Hematopoietic multipotent progenitor cell treated with erythropoietin and hydrocortisone succinate and interleukin-3 and kit ligand, for 6 days (in vitro differentiated cells): Measurements from ENCODE around the gene NOTCH2.
"Not testable (repeated sequence)": the region's sequence is repeated elsewhere in the genome, so short reads cannot be mapped to it uniquely, and the experiment has no call there.

Source experiments
- DNase-seq: peaks from one replicate; pipeline ENCODE4 v3.0.0-alpha.2; 2015

The NOTCH2 gene

DNA sequence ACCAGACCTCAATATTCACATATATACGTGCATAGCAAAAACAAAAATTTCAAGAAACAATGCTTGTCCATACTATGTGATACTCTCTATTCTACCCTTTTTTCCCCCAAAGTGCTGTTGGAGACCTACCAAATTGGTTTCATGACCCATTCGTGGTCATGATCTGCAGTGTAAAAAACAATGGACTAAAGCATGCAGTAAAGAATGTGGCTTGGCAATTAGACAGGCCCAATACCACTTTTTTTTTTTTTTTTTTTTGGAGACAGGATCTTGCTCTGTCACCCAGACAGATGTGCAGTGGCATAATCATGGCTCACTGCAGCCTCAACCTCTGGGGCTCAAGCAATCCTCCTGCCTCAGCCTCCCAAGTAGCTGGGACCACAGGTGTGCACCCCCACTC, 21.3 kb downstream of the NOTCH2 start:
- DNase-seq: peak; percentile 0

DNA sequence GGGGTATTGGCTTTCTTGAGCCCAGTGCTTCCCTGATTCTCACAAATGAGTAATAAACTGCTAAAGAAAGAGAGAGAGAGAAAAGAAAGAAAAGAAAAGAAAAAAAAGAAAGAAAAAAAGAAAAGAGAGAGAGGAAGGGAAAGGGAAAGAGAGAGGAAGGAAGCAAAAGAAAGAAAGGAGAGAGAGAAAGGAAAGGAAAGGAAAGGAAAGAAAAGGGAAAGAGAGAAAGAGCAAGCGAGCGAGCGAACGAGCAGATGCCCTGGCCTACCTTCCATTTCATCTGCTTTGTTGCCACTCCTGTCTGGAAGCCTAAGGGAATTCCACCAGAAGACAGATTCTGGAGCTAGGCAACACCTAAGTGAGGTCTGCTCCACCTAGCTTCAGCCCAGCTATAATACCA, 27.7 kb downstream of the NOTCH2 start:
- not testable (repeated sequence) for DNase-seq

DNA sequence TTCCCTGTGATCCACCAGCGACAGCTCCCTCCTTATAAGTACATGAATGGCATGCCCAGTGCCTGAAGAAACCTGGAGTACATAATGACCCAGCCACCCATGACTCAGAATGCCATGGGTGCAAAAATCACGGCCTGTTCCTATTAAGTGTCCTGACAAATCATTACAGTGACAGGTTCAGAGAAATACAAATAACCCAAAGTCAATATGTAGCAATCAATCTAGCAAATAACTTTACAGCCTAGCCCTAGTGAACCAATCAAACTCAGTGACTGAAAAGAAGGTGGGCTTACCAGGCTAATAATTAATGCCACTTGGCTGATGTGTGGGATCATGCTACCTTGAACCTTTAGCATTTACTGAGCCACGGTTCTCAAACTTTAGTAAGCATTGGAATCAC, 37.2 kb downstream of the NOTCH2 start:
- DNase-seq: not testable (repeated sequence)

DNA sequence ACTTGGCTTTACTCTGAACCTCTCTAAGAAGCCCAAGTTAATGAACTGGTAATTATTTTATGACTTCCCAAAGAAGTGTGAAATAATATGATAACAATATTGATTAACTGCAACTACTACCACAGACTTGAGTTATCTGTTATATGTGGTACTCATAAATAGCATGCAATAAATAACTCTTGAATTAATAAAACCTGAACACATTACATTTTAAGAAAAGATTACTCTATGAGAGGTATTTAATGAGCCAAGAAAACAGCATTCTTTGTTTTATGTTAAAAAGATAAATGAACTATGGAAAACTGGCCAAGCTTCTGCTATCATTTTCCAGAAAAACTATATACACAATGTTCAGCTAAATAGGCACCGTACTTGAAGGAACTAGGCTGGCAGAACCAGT, 45.7 kb downstream of the NOTCH2 start:
- DNase-seq: not testable (repeated sequence)

DNA sequence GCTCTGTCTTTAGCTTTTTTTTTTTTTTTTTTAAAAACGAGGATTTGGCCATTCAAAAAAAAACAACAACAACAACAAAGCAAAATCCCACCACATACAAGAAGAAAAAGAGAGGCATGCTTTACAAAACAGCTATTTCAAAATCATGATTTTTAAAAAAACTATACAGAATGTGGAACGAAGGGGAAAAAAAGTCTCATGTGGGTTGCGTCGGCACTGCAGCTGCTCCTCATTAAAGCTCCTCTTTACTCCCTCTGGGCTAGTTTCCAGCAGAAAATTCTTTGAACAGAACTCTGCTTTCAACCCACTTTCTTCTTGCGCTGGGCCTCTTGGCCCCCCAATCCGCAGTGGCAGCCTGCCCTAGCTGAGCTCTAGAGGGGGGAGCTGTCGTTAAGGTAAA, 54.5 kb downstream of the NOTCH2 start:
- DNase-seq: not testable (repeated sequence)

DNA sequence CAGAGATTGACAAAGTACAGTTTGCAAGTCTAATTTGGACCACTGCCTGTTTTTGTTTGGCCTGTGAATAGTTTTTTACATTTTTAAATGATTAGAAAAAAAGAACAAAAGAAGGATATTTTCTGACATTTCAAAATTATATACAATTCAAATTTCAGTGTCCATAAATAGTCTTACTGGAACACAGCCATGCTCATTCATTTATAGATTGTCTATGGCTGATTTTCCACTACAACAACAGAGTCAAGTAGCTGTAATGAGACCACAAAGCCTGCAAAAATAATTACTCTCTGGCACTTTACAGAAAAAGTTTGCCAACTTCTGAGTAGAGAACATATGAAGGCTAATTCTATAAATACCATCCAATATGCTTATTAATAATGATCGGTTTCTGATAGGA, 61.1 kb downstream of the NOTCH2 start:
- DNase-seq: not testable (repeated sequence)

DNA sequence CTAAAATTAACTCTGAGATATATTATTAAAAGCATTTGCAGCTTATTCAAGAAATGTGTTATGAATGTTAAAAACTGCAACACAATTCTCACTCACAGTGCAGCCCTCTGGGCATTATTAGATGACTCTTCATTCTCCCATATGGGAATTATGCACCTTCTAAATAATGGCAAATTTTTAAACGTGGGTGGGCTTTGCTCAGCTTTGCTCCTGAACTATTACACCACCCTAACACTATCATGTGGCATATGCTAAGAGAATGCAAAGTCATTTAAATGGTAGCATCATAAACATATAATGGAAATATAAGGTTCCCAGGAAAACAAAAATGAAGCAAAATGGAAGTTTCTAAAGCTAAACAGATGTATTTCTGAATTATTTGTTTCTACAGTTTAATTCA, 61.6 kb downstream of the NOTCH2 start:
- not testable (repeated sequence) for DNase-seq

DNA sequence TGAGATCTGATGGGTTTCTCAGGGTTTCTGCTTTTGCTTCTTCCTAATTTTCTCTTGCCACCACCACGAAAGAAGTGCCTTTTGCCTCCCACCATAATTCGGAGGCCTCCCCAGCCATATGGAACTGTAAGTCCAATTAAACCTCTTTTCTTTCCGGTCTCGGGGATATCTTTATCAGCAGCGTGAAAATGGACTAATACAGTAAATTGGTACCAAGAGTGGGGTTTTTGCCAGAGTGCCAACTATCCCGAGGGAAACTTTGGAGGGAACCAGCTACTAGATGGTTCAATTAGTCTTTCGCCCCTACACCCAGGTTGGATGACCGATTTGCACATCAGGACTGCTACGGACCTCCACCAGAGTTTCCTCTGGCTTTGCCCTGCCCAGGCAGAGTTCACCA, 68.4 kb downstream of the NOTCH2 start:
- DNase-seq: not testable (repeated sequence)

DNA sequence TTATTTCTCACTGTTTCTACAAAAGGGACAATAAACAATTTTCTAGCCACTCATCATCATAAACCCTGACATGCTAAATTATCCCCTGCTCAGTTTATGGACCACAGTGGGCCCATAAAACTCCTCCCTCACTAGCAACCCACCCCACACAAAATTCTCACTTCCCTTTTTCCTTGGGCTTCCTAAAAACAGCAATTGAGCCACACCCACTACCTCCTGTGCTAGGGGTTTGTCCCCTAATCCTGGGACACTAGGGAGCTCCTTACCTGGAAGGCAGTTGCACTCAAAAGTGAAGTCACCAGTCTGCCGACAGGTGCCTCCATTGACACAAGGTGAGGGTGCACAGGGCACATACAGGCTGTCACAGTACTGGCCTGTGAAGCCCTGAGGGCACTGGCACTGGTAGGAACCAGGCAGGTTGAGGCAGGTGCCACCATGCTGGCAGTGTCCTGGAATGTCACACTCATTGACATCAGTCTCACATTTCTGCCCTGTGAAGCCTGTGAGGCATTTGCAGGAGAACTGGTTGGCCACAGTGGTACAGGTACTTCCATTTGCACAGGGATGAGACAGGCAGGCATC, 72.6 kb downstream of the NOTCH2 start:
- not testable (repeated sequence) for DNase-seq

DNA sequence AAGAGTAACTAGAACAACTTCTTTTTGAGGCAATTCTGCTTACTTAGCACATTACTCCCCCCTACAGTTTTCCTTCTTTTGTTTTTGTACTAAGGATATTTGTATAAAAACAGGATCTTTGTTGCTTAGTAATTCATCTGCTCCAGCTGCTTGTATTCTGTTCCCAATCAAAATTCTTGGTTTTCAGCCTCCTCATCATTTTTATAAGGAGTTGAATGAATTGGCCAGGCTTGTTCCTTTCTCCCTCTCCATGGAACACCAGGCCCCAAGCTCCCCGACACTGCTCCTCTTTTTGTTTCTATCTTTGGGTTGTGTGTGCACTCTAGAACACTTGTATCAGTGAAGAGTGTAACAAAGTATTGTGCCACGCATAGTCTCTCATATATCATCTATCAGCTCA, 73.5 kb downstream of the NOTCH2 start:
- not testable (repeated sequence) for DNase-seq

DNA sequence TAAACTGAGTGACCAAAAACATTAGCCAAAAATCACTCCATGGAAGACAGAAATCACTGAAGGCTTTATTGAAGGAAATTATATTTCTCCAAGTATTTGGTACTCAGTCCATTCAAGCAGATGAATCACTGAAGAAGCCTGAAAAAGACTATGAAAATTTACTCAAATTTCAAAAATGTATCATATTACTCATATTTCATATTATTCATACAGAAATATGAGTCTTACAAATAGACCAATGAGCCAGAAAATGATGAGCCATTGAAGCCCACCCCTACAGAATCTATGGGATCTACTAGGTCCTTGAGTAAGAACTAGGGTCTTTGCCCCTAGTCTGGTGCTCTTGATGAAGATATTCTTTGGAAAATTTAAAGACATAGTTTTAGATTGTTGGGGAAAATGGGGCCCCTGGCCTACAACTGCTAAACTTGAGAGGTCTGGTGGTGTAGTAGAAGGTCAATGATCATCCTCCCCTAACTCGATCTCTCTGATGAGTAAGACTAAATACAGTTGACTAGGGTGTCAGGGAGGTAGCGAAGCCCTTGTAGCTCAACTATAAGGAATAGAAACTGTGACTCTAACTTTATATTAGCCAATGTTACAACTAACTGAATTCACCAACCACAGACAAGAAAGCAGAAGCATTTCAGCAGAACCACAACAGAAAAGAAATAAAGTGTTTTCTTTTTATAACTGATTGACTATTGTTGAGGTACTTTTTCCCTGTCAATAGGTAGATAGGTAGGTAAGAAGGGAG, 81.0 kb downstream of the NOTCH2 start:
- peak; percentile 16 for DNase-seq

DNA sequence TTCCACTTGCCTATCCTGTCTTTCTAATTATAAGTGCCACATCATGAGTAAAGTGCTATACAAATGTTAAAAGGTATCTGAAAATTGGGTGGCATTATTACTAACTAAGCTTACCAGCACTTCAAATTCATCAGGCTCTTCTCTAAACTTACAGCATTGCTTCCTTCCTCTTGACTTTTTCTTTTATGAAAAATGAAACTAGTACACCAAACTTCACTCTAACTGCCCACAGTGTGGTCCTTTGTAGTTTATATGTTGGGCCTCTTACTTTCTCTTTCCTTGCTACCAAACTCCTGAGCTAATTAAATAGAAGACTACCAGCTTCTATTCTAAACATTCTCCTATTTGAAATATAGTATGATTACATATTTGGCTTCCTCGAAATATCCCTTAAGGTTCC, 81.8 kb downstream of the NOTCH2 start:
- no peak for DNase-seq

DNA sequence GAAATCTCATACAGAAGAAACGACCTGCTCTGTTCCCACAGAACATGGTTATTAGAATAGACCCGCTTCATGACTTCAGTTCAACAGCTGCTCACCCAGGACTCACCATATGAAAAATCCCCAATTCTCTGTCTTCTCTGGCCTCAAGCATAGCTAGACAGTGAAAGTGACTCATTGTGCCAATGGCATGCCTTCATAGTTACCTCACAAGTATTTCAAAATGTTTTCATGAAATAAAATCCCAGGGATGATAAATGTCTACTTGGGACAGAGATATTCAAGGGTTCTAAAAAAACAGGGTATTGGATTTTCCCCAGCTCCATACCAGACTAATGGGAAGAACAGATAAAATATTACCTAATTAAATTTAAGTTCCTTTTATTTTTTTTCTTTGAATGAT, 82.3 kb downstream of the NOTCH2 start:
- no peak for DNase-seq

DNA sequence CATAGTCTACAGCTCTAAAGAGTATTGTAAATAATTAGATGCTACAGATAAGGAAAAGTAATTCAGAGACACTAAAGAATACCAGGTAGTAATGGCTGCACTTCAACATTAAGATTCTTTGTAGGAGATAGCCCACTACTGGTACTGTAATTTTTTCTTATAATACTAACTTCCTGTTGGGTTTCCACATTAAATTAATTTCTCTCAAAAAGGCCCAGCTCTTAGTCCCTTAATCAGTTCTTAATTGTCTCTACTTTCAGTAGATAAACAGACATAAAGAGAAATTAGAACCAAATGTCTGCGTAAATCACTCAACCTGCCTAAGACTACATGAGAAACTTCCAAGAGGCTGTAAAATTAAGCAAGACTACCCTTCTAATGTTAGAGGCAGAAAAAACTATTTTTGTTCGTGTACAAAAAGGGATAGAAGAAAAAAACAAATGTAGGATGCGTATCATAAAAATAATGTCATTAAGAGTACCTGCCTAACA, 83.4 kb downstream of the NOTCH2 start:
- DNase-seq: no peak

DNA sequence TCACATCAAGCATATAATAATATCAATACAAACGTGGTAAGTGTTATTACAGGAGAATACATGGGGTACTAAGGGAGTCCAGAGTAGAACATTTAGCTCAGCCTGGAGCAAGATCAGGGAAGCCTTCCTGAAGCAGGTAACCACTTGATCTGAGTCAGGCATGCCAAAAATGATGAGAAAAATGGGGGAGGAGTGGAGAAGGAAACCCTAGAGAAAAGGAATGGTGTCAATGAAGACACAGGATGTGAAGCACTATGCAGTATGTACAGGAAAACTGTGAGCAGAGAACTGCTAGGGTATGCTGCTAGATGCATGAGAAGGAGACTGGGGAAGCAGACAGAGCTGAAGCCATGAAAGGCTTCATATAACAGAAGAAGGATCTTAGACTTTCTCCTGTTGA, 84.7 kb downstream of the NOTCH2 start:
- DNase-seq: no peak

DNA sequence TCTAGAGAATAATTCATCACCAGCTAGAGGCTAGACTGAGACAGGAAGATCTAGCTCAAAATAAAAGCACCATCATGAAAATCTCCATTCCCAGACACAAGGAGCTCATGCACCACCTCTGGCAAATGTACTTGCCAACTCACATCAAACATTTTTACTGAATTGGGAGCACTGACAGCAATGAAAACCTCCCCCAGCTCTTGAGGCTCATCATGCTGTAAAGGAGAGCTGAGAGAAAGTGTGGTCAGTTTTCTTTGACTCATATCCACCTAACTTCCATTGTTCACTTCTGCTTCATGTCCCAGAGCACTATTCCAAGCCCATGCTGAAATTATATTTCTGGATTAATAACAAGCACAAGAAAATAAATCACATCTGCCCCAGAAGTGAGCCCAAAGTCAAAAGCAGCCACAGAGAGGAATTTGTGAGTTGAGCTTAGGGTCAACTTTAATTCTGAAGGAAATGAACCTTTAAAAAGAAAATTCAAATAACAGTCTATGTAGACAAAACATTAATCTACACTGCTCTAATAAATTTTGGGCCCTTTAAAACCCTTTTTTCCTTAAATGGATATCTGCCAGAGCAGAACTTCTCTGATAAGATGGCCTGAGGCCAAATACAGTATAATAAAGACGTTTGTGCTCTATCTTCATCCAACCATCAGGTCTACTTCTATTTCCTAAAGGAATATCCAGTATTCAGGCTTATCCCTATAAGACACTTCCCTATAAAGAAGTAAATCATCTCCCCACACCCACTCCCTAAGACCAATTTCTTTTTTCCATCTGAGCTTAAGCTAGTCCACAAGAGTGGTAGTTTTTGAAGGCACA, 87.3 kb downstream of the NOTCH2 start:
- peak; percentile 87 for DNase-seq

DNA sequence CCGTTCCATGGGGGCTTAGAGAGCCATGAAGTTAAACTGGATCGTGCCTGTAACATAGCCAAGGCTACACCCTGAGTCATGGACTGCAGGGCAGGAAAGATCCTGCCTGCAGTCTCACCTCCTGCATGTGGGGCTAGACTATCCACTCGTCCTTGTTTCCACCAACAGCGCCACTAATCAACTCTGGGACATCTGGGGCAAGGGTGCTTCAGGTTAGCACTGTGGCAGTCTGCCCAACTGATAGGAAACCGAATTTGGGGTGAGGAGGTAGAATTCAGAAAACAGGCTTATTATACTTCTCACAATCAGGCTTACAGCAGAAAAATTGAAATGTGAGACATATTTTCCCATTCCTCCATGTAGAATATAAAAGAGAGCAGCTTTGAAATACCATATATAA, 88.0 kb downstream of the NOTCH2 start:
- DNase-seq: peak; percentile 89

DNA sequence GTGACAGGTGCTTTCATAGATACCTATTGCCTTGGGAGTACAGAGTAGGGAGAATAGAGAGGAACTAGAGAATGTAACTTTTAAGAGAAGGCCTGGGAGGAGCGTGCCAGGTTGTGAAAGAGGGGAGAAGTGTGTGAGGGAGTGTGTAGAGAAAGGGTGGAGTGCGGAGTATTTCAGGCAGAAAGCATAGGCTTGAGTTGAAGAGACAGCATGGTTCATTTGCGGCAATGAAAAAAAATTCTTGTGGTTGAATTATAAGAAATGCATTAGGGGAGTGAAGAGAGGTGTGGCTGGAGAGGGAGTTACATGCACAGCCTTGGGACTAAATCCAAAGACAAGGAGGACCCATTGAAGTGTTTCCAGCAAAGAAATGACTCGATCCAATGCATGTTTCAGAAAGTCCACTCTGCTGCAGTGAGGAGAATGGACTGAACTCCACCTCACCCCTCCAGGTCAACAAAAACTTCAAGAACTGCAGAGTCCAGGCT, 91.4 kb downstream of the NOTCH2 start:
- peak; percentile 12 for DNase-seq

DNA sequence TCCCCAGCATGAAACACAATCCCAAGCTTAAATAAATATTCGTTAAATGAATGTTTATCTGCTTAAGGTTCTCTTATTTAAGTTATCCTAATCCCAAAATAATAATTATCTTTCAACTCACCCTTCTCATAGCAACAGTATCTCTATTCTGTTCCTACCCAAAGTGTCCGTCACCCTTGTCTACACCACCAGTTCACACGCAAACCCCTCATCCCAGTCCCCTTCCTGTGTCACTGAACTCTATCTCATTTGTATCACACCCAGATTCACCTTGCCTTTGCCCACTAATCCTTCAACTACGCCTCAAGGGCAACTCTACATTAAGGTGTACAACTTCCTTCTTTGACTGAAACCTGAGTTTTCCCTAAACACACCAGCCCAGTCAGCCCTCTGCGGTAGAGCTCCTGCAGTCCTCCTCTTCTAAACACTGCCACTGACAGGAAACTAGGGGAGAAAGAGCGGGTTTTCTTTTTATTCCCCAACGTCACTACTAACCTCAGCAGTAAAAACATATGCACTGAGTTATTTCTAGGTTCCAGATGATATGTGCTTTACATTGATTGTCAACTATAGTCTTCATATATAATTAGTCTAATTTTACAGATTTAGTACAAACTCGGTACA, 92.2 kb downstream of the NOTCH2 start:
- DNase-seq: not testable (repeated sequence)

DNA sequence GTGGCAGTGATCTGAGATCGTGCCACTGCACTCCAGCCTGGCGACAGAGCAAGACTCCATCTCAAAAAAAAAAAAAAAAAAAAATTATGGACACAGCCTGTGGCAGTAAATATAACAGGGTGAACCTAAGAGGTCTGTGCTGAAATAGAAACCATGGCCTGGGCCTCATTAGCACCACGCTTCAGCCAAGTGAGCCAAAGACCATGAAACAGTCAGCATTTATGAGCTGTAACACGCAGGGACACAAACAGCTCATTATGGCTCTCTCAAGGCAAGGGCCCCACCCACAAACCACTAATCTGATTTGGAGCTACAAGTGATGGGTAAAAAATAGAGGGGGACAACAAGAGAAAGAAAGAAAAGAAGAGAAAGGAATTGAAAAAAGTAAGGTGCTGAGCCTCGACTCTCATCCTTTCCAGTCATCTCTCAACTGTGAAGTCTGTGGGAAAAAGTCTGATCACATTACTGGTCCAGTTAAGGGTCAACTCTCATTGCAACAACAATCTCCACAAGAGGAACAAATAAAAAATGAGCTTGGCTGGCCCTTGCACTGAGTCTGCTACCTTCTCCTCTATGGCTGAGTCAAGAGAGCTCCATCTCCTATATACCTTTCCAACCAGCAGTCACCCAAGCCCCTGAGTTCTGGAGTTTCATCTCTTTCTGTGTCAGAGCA, 93.7 kb downstream of the NOTCH2 start:
- peak; percentile 44 for DNase-seq

DNA sequence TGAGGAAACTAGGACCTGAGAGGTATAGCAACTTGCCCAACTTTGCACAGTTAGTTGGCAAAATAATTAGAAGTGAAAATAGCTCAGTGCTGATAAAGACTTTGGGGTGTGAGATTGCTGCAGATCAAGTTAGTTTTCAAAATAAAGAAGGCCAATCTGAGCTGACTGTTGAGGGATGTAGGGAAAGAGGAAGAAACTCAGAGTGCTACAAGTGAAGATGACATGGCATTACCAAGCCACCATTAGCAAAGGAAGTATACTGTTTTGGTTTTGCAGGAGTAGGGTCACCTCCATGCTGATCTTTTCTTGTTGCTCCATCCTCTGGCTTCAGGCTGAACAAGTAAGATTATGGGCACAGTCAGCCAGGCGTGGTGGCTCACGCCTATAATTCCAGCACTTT, 94.5 kb downstream of the NOTCH2 start:
- peak; percentile 12 for DNase-seq

DNA sequence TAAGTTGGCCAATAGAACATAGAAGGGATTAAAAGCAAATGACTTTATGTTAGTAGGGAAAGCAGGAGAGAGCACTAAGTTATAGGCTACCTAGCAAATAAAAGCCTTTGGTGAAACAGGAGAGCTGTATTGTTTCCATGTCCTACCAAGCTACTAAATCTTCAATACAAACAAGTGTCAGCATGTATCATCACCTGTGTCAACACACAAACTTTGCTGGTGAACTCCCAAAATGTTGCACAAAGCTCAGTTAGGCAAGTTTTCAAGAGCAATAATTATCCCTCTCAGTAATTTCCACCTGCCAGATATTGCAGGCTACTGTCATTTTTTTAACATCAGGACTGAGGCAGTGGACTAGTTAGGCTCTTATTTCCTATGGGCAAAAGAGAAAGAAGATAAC, 95.4 kb downstream of the NOTCH2 start:
- DNase-seq: no peak
